HG03442 (cell line): ENCODE measurements around the gene PITPNM3.

Experiments used
- ATAC-seq: cut with Tn5 transposase; IDR thresholded peaks from one replicate; pipeline ENCODE4 v1.9.1; 2021; ENCODE audit warnings: mild to moderate bottlenecking, moderate library complexity; ENCODE audit not compliant: unreplicated experiment

Gene PITPNM3

DNA sequence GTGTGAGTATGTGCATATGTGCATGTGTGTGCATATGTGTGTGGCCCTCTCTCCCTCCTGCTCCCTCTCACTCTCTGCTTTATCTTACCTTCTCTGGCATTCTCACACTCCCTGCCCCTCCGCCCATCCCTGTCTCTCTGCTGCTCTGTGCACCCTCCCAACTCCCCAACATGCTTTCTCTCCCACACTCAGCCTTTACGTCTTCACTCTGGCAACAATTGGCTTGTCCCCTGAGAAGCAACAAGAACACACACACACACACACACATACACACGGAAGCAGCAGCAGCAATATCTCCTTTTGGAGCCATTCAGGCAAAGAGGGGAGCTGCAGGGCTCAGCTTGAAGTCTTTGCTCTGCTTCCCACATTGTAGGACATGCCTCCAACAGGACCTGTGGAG is 27.8 kb downstream of the PITPNM3 start:
- no peak for ATAC-seq

DNA sequence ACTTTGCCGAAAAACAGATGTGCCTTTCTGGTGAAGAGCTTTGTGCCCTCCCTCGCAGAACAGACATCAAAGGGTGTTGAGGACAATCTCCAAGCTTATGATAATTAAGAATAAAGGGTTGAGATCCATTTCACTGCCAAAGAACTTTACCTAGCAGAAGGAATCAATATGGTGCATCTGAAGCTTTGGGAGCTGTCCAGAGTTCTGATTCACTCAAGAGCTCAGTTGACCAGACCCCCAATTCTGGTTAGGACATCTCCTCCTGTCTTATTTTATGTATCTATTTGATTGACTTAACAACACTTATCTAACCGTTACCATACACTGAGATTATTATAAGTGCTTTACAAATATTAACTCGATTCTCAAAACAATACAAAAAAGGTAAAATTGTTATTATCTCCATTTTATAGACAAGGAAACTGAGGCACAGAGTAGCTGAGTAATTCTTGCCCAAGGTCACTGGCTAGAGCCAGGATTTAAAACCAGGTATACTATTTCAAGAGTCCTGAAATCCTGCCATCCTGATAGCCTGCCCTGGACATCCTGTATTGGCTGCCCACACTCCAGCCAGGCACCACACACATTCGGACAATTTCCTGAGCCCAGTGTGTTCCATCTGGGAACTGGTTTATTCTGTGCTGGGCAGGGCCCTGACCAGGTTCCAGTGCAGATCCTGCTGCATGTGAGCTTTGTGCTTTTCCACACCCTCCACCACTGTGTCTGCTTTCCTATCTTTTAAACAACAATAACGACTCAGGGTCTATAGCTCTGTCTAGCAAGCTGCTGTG is 29.8 kb downstream of the PITPNM3 start:
- ATAC-seq: no peak

DNA sequence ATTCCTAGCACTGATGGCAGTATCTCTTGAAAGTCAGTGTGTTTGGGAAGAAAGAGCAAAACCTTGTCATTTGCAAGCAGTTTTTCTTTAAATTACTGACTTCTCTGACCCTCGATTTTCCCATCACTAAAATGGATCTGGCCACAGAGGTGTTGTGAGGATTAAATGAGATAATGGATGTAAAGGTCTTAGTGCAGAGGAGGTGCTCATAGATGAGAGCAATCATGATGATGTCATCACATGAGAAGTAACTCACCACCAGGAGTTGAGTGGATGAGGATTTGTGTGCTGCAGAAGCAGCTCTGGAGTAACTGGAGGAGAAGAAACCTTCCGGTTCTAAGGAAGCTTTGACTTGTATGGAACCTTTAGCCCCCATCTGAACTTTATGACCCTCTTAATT is 30.6 kb downstream of the PITPNM3 start:
- ATAC-seq: no peak

DNA sequence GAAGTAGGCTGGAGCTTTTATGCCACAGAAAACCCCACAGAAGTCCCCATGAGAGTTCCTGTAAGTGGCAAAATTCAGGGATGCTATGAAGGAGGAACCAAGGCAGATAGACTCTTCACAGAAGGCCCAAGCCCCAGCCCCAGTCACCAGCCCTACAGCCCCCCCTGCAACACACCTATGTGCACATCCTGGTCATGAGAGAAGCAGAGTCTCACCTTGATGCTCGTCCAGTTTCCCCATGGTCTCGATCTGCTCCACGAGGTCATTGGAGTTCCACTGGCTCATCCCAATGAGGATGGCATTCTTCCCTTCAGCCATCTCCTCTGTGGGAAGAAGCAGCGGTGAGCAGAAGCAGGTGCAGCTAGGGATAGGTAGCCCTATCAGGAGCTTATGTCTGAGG is 31.2 kb downstream of the PITPNM3 start:
- ATAC-seq: no peak

DNA sequence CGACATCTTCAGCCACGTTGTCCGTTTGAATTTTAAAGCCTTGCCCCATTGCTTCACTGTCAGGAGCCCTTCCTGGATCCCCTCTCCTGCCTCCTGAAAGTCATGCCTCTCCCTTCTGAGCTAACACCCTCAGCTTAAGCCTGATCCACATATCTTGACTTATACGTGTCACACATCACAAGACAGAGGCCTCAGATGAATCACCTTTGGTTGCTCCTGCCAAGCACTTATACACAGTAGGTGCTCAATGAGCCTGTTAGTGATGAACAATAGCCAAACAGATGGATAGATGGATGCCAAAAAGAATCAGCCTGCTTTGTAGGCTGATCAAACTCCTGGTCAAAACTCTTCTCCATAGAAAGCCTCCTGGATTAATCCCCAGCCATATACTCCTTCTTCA is 31.8 kb downstream of the PITPNM3 start:
- no peak for ATAC-seq

DNA sequence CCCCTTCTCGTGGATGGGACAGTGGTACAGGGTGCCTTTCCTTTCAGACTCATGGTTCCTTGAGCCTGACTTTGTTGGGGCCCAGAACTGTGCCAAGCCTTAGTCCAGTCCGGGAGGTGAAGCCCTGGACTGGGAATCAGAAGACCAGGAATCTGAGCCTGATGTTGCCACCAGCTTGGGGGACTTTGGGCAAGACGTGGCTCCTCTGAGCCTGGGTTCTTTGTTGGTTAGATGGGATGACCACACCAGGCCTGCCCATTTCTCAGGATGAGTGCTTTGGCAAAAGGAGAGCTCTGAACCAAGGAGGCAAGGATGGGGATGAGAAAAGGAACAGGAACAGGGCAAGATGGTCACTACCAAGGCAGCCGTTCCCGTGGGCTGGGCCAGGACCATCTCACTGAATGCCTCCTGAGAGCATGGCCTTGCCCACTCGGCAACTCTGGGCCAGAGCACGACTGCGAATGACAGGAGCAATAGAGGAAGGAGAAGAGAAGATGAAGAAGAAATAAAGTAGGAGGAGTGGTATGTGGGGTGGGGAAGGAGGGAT is 32.5 kb downstream of the PITPNM3 start:
- no peak for ATAC-seq

DNA sequence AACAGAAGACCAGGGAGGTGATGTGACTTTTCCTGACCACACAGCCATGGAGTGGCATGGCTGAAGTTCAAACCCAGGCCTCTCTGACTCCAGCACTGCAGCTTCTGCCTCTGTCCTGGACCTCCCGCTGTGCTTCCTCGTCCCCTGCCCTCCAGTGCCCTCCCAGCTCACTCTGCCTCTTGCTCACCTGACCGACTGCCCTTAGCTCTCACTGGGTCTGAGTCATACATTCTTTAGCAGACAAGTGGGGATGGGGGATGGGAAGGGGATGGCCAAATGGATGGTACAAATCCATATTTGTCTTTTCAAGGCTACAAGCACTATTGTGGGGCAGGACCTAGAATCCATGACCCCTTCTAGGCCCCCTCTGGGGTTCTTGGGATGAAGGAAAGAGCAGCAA is 33.0 kb downstream of the PITPNM3 start:
- no peak for ATAC-seq

DNA sequence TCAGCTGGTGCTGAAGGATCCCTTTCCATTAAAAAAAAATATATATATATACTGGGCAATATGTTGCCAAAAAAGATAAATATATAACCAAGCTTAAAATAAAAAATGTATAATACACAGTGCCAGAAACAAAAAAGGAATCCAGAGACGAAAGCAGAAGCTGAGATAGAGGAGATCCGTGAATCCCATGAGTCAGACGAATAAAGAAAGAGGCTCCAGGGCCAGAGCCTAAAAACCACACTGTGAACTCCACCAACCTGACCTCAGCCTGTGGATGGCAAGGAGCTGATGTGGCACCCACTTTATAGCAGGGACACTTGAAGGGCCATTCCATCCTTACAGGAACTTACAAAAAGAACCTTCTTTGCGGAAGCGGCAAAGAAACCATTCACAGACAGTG is 34.8 kb downstream of the PITPNM3 start:
- ATAC-seq: no peak

DNA sequence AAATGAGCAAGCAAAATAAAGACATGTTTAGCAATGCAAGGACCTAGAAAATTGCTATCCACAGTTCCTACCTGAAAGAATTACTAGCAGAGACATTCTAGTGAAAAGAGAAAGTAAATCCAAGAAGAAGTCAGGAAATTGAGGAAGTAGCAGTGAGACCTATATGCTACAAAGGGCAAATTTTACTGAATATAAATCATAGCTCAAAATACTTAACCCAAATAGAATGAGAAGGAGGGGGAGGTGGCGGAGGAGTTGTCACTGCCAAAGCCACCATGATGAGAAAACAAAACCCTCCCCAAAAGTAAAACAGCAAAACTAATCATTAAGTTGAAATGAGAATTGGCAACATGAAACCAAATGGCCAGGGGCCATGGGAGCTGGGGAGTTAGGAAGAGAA is 39.3 kb downstream of the PITPNM3 start:
- ATAC-seq: no peak

DNA sequence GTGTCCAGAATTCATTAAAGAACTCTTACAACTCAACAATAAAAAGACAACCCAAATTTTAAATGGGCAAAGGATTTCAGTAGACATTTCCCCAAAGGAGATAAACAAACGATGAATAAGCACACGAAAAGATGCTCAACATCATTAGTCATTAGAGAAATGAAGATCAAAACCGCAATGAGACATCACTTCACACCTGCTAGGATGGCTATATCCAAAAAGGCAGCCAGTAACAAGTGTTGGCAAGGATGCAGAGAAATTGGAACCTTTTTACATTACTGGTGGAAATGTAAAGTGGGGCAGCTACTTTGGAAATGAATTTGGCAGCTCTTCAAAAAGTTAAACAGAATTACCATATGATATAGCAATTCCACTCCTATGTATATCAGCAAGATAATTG is 42.0 kb downstream of the PITPNM3 start:
- no peak for ATAC-seq

DNA sequence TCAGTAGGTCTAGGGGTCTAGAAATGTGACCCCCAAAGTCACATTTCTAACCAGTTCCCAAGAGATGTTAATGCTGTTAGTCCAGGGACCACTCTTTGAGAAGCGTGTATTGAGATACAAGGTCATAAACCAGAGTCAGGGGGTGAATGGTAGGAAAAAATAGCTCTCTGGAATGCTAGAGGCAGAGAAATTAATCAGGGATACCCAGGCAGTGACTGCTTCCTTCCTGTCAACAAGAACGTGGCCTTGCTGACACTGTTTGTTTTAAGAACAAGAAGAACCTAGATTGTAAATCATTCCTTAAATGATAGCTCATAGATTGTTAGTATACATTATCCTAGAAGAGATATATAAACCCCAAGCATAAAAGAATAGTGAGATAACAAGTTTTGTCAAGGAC is 43.8 kb downstream of the PITPNM3 start:
- ATAC-seq: no peak

DNA sequence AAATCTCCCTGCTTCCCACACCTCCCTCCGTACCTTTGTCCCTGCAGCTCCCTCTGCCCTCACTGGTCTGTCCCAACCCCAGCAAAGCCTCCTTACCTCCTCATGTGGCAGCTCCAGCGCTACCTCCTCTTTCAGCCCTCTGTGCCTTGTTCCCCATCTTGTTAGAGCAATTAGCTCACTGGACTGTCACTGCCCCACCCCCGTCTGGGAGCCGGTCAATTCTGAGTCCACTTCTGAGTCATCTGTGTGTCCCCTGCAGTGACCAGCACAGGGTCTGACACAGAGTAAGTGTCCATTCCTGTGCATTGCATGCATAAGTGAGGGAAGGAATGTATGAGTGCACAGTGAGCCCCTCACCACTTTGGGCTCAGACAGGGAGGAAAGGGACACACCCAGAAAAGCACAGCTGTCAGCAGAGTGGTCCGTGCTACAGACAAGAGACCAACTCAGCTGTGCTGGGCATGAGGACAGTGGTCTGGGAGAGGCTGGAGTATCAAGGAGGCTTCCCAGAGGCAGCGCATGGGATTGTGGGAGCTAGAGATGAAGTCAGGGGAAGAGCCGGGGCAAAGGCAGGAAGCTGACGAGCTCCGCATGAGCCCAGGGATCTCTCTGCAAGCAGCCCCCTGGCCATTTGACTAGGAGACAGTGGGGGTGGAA is 45.9 kb downstream of the PITPNM3 start:
- no peak for ATAC-seq

DNA sequence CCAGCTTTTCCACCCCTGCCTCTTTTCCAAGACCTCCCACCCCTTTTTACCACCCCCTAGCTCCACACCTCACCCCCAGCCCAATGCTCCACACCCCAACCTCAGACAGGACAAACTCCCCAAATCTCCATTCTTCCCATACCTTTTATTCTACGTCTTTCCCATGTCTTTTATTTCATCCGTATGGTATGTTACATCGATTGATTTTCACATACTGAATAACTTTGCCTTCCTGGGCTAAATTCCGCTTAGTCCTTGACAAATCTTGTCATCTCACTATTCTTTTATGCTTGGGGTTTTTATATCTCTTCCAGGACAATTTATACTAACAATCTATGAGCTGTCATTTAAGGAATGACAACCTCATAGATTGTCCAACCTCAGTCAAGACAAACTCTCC is 46.4 kb downstream of the PITPNM3 start:
- ATAC-seq: no peak

DNA sequence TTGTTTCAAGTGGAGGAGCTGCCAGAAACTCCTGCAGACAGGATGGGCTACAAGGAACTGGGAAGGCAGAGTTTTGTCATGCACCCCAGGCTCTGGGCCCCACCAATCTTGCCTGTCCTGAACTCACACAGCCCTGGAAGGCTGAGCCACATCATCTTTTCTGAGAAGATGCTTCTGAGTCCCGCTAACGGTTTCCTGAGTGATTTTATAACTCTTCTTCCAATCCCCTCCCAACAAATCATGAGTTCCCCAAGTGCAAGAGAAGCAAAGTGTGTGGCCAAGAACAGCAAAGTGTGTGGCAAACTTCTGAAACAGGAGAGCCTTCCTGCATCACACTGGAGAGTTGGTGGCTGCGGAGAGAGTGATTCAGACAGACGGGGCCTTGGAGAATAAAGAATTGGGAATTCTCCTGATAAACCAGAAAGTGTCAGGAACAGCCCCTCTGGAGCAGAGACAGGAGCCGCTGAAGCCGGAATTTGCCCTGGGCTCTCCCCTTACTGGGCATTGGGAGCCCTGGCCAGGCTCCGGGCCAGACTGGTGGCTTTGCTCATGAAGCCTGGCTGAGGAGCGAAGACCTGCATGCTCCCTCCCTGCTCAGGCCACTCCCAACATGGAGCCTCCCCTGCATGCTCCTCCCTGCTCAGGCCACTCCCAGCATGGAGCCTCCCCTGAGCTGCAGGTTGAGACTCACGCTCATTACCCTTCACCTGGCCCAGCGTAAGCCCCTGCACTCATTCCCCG is 47.2 kb downstream of the PITPNM3 start:
- no peak for ATAC-seq

DNA sequence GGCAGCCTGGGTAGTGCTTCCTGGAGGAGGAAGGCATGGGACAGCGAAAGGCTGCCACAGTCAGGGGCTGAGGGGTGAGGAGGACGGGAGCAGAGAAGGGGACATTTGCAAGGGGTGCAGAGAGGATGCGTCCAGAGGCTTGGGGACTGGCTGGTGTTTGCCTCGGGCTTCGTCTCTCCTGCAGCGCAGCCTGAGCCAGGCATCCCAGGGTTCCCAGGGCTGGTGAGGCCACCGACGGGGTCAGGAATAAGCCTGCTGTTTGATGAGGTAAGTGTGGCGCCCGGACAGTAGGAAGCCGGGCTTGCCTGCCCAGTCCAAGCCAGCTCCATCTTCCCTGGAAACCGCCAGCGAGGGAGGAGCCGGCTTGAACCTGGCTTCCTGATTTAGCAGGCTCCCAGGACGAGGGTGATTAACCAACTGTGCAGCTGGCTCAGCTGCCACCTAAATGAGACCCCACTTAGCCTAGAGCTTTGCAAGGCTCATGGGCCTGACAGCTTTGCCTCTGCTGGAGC is 47.8 kb downstream of the PITPNM3 start:
- no peak for ATAC-seq

DNA sequence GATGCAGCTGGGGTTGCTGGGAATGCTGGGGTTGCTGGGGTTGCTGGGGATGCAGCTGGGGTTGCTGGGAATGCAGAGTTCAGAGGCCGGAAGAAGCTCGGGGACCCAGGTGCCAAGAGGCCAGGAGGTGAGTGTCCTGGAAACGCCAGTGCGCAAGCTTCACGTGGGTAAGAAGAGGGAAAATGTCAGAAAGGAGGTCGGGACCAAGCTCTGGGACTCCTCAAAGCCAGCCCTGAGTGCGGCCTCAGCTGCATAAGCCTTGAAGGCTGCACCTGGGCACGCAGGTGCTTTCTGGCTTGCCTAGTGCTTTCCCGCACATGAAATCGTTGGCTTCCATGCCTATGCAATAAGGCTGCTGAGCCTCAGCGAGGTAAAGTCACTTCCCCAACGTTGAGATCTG is 48.3 kb downstream of the PITPNM3 start:
- no peak for ATAC-seq

DNA sequence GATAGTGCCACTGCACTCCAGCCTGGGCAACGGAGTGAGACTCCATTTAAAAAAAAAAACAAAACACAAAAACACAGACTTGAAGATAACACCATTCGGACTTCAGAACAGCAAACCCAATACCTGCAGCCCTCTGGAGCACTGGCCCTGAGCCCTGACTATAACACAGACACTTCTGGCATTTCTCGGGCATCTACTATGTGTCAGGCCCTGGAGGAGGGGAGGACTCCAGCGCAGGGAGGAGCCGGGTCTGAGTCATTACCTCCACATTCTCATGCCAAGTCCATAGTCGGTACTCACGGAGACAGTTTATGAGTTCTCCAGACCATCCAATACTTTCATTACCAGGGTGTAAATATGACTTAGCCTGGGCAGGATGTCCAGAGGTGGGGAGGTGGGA is 48.8 kb downstream of the PITPNM3 start:
- no peak for ATAC-seq

DNA sequence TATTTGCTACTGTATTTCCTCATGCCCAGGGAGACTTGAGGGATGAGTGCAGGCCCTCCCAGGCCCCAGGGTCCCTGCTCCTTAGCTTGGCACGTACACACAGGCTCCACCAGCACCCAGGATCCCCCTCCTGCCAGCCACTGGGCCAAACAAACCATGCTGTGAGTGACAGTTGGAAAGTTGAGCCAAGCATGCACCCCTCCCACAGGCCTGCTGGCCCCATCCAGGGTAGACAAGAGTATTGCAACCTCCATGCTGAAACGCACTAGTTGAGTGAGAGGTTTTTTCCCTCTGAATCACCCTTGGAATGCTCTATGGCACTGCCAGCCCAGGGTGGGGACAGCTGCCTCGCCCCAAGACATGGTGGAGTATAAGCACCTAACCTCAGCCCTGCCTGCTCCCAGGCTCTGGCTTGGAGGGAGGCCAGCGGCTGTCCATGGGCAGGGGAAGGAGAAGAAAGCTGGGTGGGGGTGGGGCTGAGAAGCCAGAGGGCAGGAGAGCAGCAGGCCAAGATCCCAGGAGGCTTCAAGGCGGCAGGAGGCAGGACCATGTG is 49.6 kb downstream of the PITPNM3 start:
- ATAC-seq: no peak

DNA sequence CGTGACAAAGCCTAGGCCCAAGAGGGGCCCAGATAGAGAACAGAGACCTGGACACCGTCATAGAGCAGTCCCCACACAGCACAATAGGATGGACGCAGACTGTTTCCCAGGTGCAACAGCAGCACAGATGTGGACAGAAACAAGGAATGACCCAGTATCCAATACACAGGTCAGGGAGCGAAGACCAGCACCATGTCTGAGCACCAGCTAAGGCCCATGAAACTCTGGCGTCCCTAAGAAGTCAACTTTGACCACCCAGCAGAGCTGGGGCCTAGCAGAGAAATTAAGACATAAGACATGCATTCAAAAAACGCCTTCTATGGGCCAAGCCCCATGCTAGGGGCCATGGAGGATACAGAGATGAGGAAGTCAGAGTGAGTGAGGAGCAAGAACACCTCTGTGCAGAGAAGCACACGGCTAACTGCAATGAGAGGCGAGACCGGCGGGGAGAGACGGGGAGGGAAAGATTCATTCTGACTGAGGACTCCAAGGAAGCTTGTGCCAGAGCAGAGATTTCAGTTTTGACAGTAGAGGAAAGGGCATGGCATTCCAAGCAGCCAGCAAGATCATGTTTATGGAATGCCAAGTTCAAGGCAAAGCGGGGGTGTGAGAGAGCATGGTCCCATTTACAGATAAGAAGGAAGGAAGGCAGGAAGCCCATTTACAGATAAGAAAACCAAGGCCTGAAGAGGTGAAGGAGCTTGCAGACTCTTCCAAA is 50.8 kb downstream of the PITPNM3 start:
- ATAC-seq: no peak

DNA sequence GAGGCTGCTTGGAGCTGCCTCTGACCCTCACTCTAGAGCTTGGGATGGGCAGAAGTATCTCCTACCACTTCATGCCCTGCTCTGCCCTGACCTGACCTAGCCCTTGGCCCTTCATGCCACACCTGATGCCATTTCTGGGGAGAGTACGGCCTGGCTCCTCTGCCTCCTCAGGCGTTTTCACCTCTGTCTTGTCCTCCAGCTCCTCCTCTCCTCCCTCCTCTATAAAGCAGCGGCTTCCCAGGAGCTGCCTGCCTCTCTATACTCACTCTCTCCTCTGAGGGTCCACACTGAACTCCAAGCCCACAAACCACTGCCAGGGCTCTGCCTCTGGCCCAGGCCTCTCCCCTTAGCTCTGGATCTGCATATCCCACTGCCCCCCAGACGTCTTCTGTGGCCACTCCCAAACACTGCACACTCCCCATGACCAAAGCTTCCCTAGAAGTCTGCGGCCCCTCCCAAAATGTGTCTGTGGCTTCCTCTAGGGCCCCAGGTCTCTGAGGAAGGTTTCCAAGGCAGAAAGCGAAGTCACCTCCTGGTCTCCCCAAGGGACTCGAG is 52.6 kb downstream of the PITPNM3 start:
- ATAC-seq: no peak
